Measurements from ENCODE around the gene NOTCH2. TPM values are rescaled to one million over a fixed set of nuclear protein-coding genes. Genes with fewer than 3 reads are reported as not detected.

NOTCH2 gene
- total RNA-seq, 2 donors from 2014 or later, result 171 to 190 TPM

- TF ChIP-seq CTCF (IDR thresholded peaks at IDR 0.05), result no peak
- no peaks in the 10 kb centered on the region for H3K27me3 ChIP-seq (replicated peaks; ENCODE audit: insufficient read depth)
- no peaks in the 10 kb centered on the region for H3K4me1 ChIP-seq (ENCODE audit: control insufficient read depth in 1 of 2, low read depth in 2 of 2)
- no peak for DNase-seq (ENCODE audit: low spot score)
- no peak overlapping the region for H3K27ac ChIP-seq
- no peak for ATAC-seq (ENCODE audit: insufficient number of reproducible peaks, low FRiP score, low read depth)
- H3K9me3 ChIP-seq, result no peaks in the 10 kb centered on the region
- peaks cover 32% of the 10 kb centered on the region for H3K36me3 ChIP-seq
- no peak overlapping the region for H3K4me3 ChIP-seq
These were observed 156.5 kb downstream of the NOTCH2 start for GRCh38 chr1:119912963-119913362.

- ATAC-seq (ENCODE audit: insufficient number of reproducible peaks, low FRiP score, low read depth) (no peak), DNase-seq (ENCODE audit: low spot score) (no peak)
- Histone ChIP-seq H3K36me3 (peaks cover 20% of the 10 kb centered on the region), H3K4me3 (no peak overlapping the region), H3K4me1 (ENCODE audit: control insufficient read depth in 1 of 2, low read depth in 2 of 2) (no peaks in the 10 kb centered on the region), H3K27ac (no peak overlapping the region), H3K27me3 (replicated peaks; ENCODE audit: insufficient read depth) (no peaks in the 10 kb centered on the region), H3K9me3 (no peaks in the 10 kb centered on the region)
- TF ChIP-seq CTCF (IDR thresholded peaks at IDR 0.05), result no peak
These were observed 157.7 kb downstream of the NOTCH2 start for GRCh38 chr1:119911775-119912174.

GRCh38 chr1:119910618-119911017, 158.8 kb downstream of the NOTCH2 start:
- ATAC-seq (ENCODE audit: insufficient number of reproducible peaks, low FRiP score, low read depth) (no peak), DNase-seq (ENCODE audit: low spot score) (no peak)
- Histone ChIP-seq H3K27ac (no peak overlapping the region), H3K36me3 (peaks cover 12% of the 10 kb centered on the region), H3K9me3 (no peaks in the 10 kb centered on the region), H3K4me3 (no peak overlapping the region), H3K4me1 (ENCODE audit: control insufficient read depth in 1 of 2, low read depth in 2 of 2) (no peaks in the 10 kb centered on the region), H3K27me3 (replicated peaks; ENCODE audit: insufficient read depth) (no peaks in the 10 kb centered on the region)
- TF ChIP-seq CTCF (IDR thresholded peaks at IDR 0.05), result no peak

- H3K4me3 ChIP-seq, result no peak overlapping the region
- DNase-seq (ENCODE audit: low spot score), result no peak
- peaks cover 6% of the 10 kb centered on the region for H3K36me3 ChIP-seq
- H3K27me3 ChIP-seq (replicated peaks; ENCODE audit: insufficient read depth), result no peaks in the 10 kb centered on the region
- no peaks in the 10 kb centered on the region for H3K4me1 ChIP-seq (ENCODE audit: control insufficient read depth in 1 of 2, low read depth in 2 of 2)
- no peak for TF ChIP-seq CTCF (IDR thresholded peaks at IDR 0.05)
- peaks cover 3% of the 10 kb centered on the region for H3K9me3 ChIP-seq
- H3K27ac ChIP-seq, result no peak overlapping the region
- no peak for ATAC-seq (ENCODE audit: insufficient number of reproducible peaks, low FRiP score, low read depth)
These were observed 159.4 kb downstream of the NOTCH2 start for GRCh38 chr1:119909890-119910596.

- no peak overlapping the region for H3K4me3 ChIP-seq
- DNase-seq (ENCODE audit: low spot score) (no peak), ATAC-seq (ENCODE audit: insufficient number of reproducible peaks, low FRiP score, low read depth) (no peak)
- no peak overlapping the region for H3K27ac ChIP-seq
- no peaks in the 10 kb centered on the region for H3K4me1 ChIP-seq (ENCODE audit: control insufficient read depth in 1 of 2, low read depth in 2 of 2)
- TF ChIP-seq CTCF (IDR thresholded peaks at IDR 0.05), result no peak
- H3K27me3 ChIP-seq (replicated peaks; ENCODE audit: insufficient read depth), result no peaks in the 10 kb centered on the region
- no peaks in the 10 kb centered on the region for H3K36me3 ChIP-seq
- H3K9me3 ChIP-seq, result peaks cover 4% of the 10 kb centered on the region
These were observed 160.8 kb downstream of the NOTCH2 start for GRCh38 chr1:119908661-119909060.

Measured in thoracic aorta (tissue), 2 donors.